H1 (cell line): Measurements from ENCODE around the gene SCN7A. TPM values are rescaled to one million over a fixed set of nuclear protein-coding genes. Genes with fewer than 3 reads are reported as not detected.

Experiments
- E2F6 ChIP-seq: IDR thresholded peaks from 2 replicates; pipeline ENCODE4 v1.6.1; 2012; ENCODE audit warnings: inconsistent platforms
- GTF2F1 ChIP-seq: IDR thresholded peaks from 2 replicates; pipeline ENCODE4 v1.6.1; 2012; ENCODE audit warnings: low read depth, low read length, improper control_type of control experiment, borderline replicate concordance
- RNF2 ChIP-seq: fragments of 200-900, 300-1000 bp; sonication (generic); IDR thresholded peaks from 2 replicates; pipeline ENCODE4 v1.7.1; 2016; ENCODE audit warnings: borderline replicate concordance, low read depth, mild to moderate bottlenecking, antibody characterized with exemption, low read length; ENCODE audit not compliant: poor library complexity, severe bottlenecking; ENCODE audit errors: missing control alignments
- SP1 ChIP-seq: IDR thresholded peaks from 2 replicates; pipeline ENCODE4 v1.6.1; 2011; ENCODE audit warnings: low read depth, low read length
- SP2 ChIP-seq: IDR thresholded peaks from 2 replicates; pipeline ENCODE4 v1.6.1; 2012; ENCODE audit warnings: mild to moderate bottlenecking, low read length, inconsistent platforms
- polyA plus RNA-seq, 7 experiments: library from polyadenylated mRNA; depleted of rRNA in 3 of 7; stranded (reverse) in 5 of 7; unstranded in 2 of 7; fragments of >200 nt in 5 of 7; fragments of 200-250 nt in 2 of 7; gene quantifications; 1 replicate in 5 of 7; 2 replicates in 1 of 7; 4 replicates in 1 of 7; pipeline versions ENCODE4 v1.2.1 to v1.2.3, GENCODE V29; 2011 to 2013; ENCODE audit warnings: missing spikeins in 2 of 7, mixed read lengths in 2 of 7
- total RNA-seq: library from RNA; stranded (reverse); fragmentation: NEBNext Ultra II Directional; extraction: Animal tissue kit (Norgen Biotek cat#: 25700); gene quantifications from 2 replicates; pipeline ENCODE4 v1.2.1, GENCODE V29; 2021

The SCN7A gene
- total and polyA plus RNA-seq, 2 of the 8 experiments (the other 6 are each of a cell fraction or from before 2014, with no cell fraction given), result 0.09 to 0.19 TPM

DNA sequence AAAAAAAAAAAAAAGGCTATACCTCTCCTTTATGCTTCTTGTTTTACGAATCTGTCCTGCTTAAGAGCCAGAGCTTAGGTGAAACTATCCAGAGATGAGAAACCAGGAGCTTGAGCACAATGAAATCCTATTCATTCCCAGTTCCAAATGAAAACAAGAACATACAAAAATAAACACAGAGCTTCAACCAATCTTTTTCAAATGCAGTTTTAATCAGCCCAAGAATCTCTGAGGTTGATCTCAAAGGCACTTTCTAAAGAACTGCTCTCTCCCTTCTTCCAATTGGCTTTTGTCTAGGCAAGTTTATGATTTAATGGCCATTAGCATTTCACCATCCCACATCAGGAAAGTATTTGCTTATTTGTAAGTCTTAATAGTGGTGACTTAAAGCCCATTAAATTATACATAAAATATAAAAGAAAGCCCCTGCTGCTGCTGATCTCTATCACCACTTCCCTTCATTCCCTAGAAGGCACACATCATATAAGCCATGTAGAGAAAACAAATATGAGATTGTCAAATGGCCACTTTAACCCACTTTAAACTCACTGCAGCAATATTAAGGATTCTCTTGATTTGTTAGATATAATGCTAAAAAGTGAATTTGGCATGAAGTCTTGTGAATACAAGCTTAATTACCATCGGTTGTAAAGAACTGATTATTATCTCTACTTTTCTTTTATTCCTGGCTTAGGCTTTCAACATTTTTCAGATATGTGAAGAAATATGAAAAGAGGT is 89.0 kb downstream of the SCN7A start (continued):
- TF ChIP-seq SP2 (no peak), SP1 (no peak), E2F6 (no peak), GTF2F1 (no peak), RNF2 (no peak)
